ENCODE measurements around the gene TXNDC8. TPM values are rescaled to one million over a fixed set of nuclear protein-coding genes. Genes with fewer than 3 reads are reported as not detected.

Gene TXNDC8
- total and polyA plus RNA-seq, 2 of the 13 experiments (the other 11 are each of a cell fraction or from before 2014, with no cell fraction given): not detected

DNA sequence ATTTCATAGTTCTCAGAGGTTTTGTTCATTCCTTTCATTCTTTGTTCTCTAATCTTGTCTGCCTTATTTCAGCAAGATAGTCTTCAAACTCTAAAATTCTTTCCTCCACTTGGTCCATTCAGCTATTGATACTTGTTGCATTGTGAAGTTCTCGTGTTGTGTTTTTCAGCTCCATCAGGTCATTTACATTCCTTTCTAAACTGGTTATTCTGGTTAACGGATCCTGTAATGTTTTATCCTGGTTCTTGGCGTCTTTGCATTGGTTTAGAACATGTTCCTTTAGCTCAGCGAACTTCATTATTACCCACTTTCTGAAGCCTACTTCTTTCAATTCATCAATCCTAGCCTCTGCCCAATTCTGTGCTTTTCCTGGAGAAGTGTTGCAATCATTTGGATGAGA, 45.1 kb upstream of the TXNDC8 start (continued):
- TF ChIP-seq HDAC2 (CRISPR knock-in tag; IDR thresholded peaks at IDR 0.05) (no peak), ZNF224 (CRISPR knock-in tag; IDR thresholded peaks at IDR 0.05) (no peak), HNRNPH1 (optimal IDR thresholded peaks at IDR 0.05; ENCODE audit: low read depth, low read length) (no peak), BRD4 (CRISPR knock-in tag; IDR thresholded peaks at IDR 0.05) (no peak), GZF1 (CRISPR knock-in tag; IDR thresholded peaks at IDR 0.05) (no peak), ZNF737 (CRISPR knock-in tag; IDR thresholded peaks at IDR 0.05; ENCODE audit: borderline replicate concordance) (no peak)
- TF ChIP-seq, protein P1, sequence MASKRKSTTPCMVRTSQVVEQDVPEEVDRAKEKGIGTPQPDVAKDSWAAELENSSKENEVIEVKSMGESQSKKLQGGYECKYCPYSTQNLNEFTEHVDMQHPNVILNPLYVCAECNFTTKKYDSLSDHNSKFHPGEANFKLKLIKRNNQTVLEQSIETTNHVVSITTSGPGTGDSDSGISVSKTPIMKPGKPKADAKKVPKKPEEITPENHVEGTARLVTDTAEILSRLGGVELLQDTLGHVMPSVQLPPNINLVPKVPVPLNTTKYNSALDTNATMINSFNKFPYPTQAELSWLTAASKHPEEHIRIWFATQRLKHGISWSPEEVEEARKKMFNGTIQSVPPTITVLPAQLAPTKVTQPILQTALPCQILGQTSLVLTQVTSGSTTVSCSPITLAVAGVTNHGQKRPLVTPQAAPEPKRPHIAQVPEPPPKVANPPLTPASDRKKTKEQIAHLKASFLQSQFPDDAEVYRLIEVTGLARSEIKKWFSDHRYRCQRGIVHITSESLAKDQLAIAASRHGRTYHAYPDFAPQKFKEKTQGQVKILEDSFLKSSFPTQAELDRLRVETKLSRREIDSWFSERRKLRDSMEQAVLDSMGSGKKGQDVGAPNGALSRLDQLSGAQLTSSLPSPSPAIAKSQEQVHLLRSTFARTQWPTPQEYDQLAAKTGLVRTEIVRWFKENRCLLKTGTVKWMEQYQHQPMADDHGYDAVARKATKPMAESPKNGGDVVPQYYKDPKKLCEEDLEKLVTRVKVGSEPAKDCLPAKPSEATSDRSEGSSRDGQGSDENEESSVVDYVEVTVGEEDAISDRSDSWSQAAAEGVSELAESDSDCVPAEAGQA (IDR thresholded peaks at IDR 0.05; ENCODE audit: low read depth): no peak
- TF ChIP-seq, protein P1 (CRISPR knock-in tag; IDR thresholded peaks at IDR 0.05; ENCODE audit: borderline replicate concordance): no peak
- TF ChIP-seq, protein P2, sequence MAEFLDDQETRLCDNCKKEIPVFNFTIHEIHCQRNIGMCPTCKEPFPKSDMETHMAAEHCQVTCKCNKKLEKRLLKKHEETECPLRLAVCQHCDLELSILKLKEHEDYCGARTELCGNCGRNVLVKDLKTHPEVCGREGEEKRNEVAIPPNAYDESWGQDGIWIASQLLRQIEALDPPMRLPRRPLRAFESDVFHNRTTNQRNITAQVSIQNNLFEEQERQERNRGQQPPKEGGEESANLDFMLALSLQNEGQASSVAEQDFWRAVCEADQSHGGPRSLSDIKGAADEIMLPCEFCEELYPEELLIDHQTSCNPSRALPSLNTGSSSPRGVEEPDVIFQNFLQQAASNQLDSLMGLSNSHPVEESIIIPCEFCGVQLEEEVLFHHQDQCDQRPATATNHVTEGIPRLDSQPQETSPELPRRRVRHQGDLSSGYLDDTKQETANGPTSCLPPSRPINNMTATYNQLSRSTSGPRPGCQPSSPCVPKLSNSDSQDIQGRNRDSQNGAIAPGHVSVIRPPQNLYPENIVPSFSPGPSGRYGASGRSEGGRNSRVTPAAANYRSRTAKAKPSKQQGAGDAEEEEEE (CRISPR knock-in tag; IDR thresholded peaks at IDR 0.05; ENCODE audit: borderline replicate concordance): no peak
- TF ChIP-seq, protein P3, sequence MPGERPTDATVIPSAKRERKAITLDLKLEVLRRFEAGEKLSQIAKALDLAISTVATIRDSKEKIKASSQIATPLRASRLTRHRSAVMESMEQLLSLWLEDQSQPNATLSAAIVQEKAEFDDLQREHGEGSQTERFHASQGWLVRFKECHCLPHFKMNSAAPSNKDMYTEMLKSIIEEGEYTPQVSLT (CRISPR knock-in tag; IDR thresholded peaks at IDR 0.05; ENCODE audit: borderline replicate concordance, low read depth): no peak
- TF ChIP-seq, protein P4, sequence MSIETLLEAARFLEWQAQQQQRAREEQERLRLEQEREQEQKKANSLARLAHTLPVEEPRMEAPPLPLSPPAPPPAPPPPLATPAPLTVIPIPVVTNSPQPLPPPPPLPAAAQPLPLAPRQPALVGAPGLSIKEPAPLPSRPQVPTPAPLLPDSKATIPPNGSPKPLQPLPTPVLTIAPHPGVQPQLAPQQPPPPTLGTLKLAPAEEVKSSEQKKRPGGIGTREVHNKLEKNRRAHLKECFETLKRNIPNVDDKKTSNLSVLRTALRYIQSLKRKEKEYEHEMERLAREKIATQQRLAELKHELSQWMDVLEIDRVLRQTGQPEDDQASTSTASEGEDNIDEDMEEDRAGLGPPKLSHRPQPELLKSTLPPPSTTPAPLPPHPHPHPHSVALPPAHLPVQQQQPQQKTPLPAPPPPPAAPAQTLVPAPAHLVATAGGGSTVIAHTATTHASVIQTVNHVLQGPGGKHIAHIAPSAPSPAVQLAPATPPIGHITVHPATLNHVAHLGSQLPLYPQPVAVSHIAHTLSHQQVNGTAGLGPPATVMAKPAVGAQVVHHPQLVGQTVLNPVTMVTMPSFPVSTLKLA (IDR thresholded peaks at IDR 0.05): no peak

Data from HepG2 (cell line).